Central memory CD4-positive, alpha-beta T cell (primary cell): Measurements from ENCODE around the gene TAF11L13.
"Not testable (repeated sequence)": the region's sequence is repeated elsewhere in the genome, so short reads cannot be mapped to it uniquely, and the experiment has no call there.

Experiments
- DNase-seq: peaks from one replicate; pipeline ENCODE4 v3.0.0; 2022
- total RNA-seq, 3 experiments: gene quantifications; one replicate each; lab custom pipeline; 2026; lab: John Stamatoyannopoulos, UW

The TAF11L13 gene
- total RNA-seq, result 0 reads per million in 3 experiments

- not testable (repeated sequence) for DNase-seq
Observed at GRCh38 chr5:17631788-17632187, at the start of gene TAF11L13. Gene TAF11L13, plus strand, starts transcription at chr5:17632088.

- not testable (repeated sequence) for DNase-seq
Observed at GRCh38 chr5:17585658-17586057, 46.2 kb upstream of the TAF11L13 start, which contains the start of gene TAF11L7. Gene TAF11L7, minus strand, starts transcription at chr5:17585758.

GRCh38 chr5:17590860-17591259, 41.0 kb upstream of the TAF11L13 start, which contains the start of gene TAF11L8:
Gene TAF11L8, minus strand, starts transcription at chr5:17590960.
- DNase-seq, result not testable (repeated sequence)

GRCh38 chr5:17594255-17594654, 37.6 kb upstream of the TAF11L13 start, which contains the start of gene TAF11L9:
Gene TAF11L9, minus strand, starts transcription at chr5:17594394.
- not testable (repeated sequence) for DNase-seq

DNA sequence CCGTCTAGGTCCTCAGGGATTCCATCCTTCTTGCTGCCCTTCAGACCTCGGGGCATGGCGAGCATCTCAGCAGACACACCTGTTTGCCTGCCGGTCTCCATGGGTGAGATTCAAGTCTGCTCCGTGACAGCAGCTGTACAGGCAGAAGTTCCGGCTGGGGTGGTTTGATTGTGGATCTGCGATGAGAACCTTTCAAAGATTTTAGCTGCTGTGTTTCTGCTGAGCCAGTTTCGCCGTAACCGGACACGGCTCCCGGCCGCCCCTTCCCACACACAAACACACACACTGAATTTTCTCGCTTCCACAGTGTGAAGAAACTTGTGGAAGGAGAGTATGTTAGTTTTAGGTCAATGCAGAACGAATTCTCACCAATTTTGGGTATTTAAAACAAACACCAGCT, 34.2 kb upstream of the TAF11L13 start, which contains the start of gene TAF11L10:
TAF11L10 (minus strand) TSS at position 101 of the 400 bp plus-strand sequence.
- DNase-seq, result not testable (repeated sequence)

- DNase-seq, result not testable (repeated sequence)
Observed at GRCh38 chr5:17603880-17604279, 28.0 kb upstream of the TAF11L13 start, which contains the start of gene TAF11L11. Gene TAF11L11, plus strand, starts transcription at chr5:17604183.

DNA sequence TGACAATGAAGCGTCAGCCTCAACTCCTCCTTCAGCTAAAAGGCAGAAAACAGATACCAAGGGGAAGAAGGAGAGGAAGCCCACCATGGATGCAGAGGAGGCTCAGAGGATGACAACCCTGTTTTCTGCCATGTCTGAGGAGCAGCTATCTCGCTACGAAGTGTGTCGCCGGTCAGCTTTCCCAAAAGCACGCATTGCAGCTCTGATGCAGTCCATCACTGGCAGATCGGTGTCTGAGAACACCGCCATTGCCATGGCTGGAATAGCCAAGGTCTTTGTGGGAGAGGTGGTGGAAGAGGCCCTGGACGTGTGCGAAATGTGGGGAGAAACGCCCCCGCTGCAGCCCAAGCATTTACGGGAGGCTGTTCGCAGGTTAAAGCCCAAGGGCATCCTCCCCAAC, 26.9 kb upstream of the TAF11L13 start:
- no peak for DNase-seq

DNA sequence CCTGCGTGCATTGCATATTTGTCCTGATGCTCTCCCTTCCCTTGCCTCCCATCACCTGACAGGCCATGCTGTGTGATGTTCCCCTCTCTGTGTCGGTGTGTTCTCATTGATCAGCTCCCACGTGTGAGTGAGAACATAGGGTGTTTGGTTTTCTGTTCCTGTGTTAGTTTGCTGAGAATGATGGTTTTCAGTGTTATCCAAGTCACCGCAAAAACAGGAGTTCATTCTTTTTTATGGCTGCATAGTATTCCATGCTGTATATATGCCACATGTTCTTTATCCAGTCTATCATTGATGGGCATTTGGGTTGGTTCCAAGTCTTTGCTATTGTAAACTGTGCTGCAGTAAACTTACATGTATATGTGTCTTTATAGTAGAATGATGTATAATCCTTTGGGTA, 24.4 kb upstream of the TAF11L13 start:
- DNase-seq, result not testable (repeated sequence)

- not testable (repeated sequence) for DNase-seq
Observed at GRCh38 chr5:17610092-17610491, 21.8 kb upstream of the TAF11L13 start, which contains the start of gene TAF11L12. Gene TAF11L12, plus strand, starts transcription at chr5:17610392.

DNA sequence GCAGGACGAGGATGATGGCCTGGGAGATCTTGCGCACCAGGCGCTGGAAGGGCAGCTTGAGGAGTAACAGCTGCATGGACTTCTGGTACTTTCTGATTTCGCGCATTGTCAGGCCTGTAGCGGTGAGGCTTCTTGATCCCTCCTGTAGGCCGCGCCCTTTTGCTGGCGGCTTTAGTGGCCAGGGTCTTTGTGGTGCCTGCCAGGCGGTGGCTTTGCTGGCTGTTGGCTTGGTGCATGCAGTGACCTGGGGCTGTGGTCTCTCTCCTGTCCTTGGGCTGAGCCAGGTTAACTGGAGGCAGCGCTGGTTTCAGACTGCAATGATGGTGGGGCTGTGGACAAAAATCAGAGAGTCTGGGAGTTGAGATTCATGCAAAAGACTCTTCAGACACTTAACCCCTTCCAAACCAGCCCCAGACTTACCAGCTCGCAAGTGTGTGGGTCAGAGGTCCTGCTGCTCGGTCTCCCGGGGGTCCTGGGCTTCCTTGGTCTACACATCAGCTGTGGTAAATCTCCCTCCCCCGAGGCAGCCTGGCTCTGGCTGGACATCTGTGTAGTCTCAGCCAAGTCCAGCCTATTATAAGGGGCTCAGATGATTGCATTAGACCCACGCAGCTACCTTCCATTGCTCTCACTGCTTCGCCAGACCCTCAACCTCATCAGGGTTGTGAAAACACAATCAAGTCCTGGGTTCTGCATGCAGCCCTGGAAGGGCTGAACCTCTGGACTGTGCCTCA, 16.8 kb upstream of the TAF11L13 start:
- no peak for DNase-seq

GRCh38 chr5:17619354-17619753, 12.5 kb upstream of the TAF11L13 start:
- no peak for DNase-seq

DNA sequence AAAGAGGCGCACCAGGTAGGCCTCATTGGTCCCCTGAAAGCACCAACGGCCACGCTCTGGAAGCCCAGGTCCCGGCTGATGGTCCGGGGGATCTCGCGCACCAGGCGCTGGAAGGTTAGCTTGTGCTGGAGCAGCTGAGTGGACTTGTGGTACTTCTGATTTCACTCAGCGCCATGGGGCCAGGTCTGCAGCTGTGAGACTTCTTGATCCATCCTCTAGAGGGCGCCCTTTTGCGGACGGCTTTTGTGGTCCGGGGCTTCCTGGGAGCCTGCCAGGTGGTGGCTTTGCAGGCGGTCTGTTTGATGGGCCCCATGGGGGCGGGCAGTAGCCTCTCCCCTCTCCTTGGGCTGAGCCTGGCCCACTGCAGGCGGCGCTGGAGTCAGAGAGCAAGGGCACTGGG, 11.3 kb upstream of the TAF11L13 start:
- no peak for DNase-seq

DNA sequence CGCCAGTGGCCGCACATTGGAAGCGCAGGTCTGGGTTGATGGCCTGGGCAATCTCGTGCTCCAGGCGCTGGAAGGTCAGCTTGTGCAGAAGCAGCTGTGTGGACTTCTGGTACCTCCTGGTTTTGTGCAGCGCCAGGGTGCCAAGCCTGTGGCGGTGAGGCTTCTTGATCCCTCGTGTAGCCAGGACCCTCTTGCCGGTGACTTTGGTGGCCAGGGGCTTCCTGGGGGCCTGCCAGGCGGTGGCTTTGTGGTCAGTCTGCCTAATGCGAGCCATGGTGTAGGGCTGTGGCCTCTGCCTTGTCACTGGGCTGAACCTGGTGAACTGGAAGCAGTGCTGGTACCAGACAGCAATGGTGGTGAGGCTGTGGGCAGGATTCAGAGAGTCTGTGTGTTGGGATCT, 6.2 kb upstream of the TAF11L13 start:
- no peak for DNase-seq

DNA sequence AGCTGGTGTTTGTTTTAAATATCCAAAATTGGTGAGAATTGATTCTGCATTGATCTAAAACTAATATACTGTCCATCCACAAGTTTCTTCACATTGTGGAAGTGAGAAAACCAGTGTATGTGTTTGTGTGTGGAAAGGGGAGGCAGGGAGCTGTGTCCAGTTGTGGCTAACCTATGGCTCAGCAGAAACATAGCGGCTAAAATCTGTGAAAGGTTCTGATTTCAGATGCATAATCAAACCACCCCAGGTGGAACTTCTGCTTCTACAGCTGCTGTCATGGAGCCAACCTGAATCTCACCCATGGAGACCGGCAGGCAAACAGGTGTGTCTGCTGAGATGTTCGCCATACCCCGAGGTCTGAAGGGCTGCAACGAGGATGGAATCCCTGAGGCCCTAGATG, 2.3 kb downstream of the TAF11L13 start, which contains the start of gene TAF11L14:
TAF11L14 (plus strand) TSS at position 301 of the 400 bp plus-strand sequence.
- DNase-seq, result no peak

DNA sequence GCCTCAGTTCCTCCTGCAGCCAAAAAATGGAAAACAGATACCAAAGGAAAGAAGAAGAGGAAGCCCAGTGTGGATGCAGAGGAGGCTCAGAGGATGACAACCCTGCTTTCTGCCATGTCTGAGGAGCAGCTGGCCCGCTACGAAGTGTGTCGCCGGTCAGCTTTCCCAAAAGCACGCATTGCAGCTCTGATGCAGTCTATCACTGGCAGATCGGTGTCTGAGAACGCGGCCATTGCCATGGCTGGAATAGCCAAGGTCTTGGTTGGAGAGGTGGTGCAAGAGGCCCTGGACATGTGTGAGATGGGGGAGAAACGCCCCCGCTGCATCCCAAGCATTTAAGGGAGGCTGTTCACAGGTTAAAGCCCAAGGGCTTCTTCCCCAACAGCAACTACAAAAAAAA, 17.3 kb downstream of the TAF11L13 start:
- DNase-seq, result not testable (repeated sequence)

- not testable (repeated sequence) for DNase-seq
Observed at GRCh38 chr5:17655201-17655759, 23.4 kb downstream of the TAF11L13 start.

GRCh38 chr5:17655921-17656320, 24.0 kb downstream of the TAF11L13 start:
- no peak for DNase-seq

DNA sequence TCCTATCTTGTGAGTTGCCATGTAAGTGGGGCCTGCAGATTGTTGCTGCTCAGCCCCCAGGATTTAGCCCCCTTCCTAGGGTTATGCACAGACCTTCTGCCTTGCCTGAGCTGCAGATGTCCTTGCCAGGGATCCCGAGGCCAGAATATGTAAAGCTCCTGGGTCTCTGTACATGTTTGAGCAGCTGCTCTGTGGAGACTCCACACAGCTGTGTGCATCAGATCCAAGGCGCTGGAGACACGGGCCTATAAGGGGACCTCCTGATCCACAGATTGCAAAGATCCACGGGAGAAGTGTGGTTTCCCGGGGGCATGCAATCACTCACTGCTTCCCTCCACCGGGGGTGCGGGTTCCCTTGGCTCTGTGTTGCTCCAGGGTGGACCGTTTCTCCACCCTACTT, 31.3 kb downstream of the TAF11L13 start:
- no peak for DNase-seq

DNA sequence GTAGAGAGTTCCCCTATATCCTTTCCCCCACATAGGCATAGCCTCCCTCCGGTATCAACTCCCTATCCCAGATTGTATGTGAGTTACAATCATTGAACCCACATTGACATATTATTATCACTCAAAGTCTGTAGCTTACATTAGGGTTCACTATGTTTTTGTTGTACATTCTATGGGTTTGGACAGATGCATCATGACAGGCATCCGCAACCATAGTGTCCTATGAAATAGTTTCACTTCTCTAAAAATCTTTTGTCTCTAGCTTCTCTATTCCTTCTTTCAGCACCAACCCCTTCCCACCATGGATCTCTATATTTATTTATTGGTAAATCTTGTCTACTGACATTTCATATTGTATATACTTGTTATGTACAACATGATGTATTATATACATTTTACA, 33.9 kb downstream of the TAF11L13 start:
- DNase-seq, result no peak

DNA sequence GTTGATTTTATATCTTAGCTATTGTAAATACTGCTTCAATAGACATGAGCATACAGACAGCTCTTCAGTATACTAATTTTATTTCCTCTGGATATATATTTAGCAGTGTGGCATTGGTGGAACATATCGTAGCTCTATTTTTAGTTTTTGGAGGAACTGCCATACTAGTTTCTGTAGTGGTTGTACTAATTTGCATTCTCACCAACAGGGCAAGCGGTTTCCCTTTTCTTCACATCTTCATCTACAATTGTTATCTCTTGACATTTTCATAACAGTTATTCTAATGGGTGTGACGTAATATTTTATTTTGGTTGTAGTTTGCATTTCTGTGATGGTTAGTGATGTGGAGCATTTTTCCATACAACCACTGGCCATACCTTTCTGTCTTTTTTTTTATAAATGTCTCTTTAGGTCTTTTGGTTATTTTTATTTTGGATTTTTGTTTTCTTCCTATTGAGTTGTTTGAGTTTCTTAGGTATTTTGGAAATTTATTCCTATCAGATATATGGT, 34.9 kb downstream of the TAF11L13 start:
- no peak for DNase-seq

- DNase-seq, result no peak
Observed at GRCh38 chr5:17670353-17670752, 38.5 kb downstream of the TAF11L13 start.

DNA sequence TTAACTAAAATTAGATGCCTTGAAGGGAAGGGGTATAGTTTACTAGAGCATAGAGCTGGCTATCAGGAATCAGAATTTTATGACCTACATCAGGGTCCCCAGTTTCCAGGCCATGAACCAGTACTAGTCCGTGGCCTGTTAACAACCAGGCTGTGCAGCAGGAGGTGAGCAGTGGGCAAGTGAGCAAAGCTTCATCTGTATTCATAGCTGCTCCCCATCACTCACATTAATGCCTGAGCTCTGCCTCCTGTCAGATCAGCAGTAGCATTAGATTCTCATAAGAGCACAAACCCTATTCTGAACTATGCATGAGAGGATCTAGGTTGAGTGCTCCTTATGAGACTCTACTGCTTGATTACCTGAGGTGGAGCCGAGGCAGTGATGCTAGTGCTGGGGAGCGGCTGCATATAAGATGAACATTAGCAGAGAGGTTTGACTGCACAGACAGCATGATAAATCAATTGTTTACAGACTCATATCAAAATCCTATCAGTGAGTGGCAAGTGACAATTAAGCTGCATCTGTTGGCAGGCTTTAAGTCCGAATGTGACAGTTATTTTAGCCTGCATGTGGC, 47.0 kb downstream of the TAF11L13 start:
- DNase-seq, result no peak

GRCh38 chr5:17679597-17680203, 47.8 kb downstream of the TAF11L13 start:
- DNase-seq, result no peak
